ENCODE measurements around the gene CERS6. TPM values are rescaled to one million over a fixed set of nuclear protein-coding genes. Genes with fewer than 3 reads are reported as not detected.

Gene CERS6
- total RNA-seq, 2 donors from 2014 or later = 12.5 to 16.3 TPM

- no peaks in the 10 kb centered on the region for H3K4me1 ChIP-seq
- H3K4me3 ChIP-seq = no peak overlapping the region
- no peaks in the 10 kb centered on the region for H3K27me3 ChIP-seq
- intact Hi-C loops (cut with DNase I) = no loop called here
- H3K27ac ChIP-seq = no peak overlapping the region
- TF ChIP-seq CTCF (IDR thresholded peaks at IDR 0.05) = no peak
- TF ChIP-seq POLR2A (IDR thresholded peaks at IDR 0.05) = no peak
- H3K9me3 ChIP-seq = peaks cover 0 to 10% (median 0%) of the 10 kb centered on the region in 3 donors
- WGBS, 2 donors = 77 to 80% methylated on average over 2 of the region's 2 CpGs
- no peaks in the 10 kb centered on the region for H3K36me3 ChIP-seq (replicated peaks in 1 of 2; ENCODE audit: insufficient read depth in 1 of 2, low read depth in 2 of 2)
- ATAC-seq = no peak
- no peak for DNase-seq
These were observed 80.9 kb downstream of the CERS6 start for GRCh38 chr2:168536925-168537466.

GRCh38 chr2:168538133-168538532, 82.1 kb downstream of the CERS6 start:
- DNase-seq = no peak
- peaks cover 0 to 10% (median 0%) of the 10 kb centered on the region in 3 donors for H3K9me3 ChIP-seq
- no peaks in the 10 kb centered on the region for H3K36me3 ChIP-seq (replicated peaks in 1 of 2; ENCODE audit: insufficient read depth in 1 of 2, low read depth in 2 of 2)
- no peaks in the 10 kb centered on the region for H3K27me3 ChIP-seq
- no peak overlapping the region for H3K27ac ChIP-seq
- ATAC-seq = no peak
- no peaks in the 10 kb centered on the region for H3K4me1 ChIP-seq
- no peak overlapping the region for H3K4me3 ChIP-seq
- intact Hi-C loops (cut with DNase I) = no loop called here
- no peak for TF ChIP-seq CTCF (IDR thresholded peaks at IDR 0.05)
- TF ChIP-seq POLR2A (IDR thresholded peaks at IDR 0.05) = no peak
- WGBS, 2 donors = 86 to 97% methylated on average over 1 of the region's 1 CpG

GRCh38 chr2:168538534-168538933, 82.5 kb downstream of the CERS6 start:
- no peak for TF ChIP-seq CTCF (IDR thresholded peaks at IDR 0.05)
- TF ChIP-seq POLR2A (IDR thresholded peaks at IDR 0.05) = no peak
- ATAC-seq = no peak

GRCh38 chr2:168539945-168540344, 83.9 kb downstream of the CERS6 start:
- TF ChIP-seq CTCF (IDR thresholded peaks at IDR 0.05) = no peak
- Histone ChIP-seq H3K4me3 (no peak overlapping the region), H3K9me3 (peaks cover 0 to 10% (median 0%) of the 10 kb centered on the region in 3 donors), H3K36me3 (replicated peaks in 1 of 2; ENCODE audit: insufficient read depth in 1 of 2, low read depth in 2 of 2) (no peaks in the 10 kb centered on the region), H3K4me1 (no peaks in the 10 kb centered on the region), H3K27me3 (no peaks in the 10 kb centered on the region), H3K27ac (no peak overlapping the region)
- DNase-seq (no peak), ATAC-seq (no peak)
- intact Hi-C loops (cut with DNase I) = no loop called here
- 95 to 96% methylated on average over 1 of the region's 1 CpG for WGBS, 2 donors

More at GRCh38 chr2:168538534-168538933, 82.5 kb downstream of the CERS6 start:
- H3K4me1 ChIP-seq = no peaks in the 10 kb centered on the region
- no peaks in the 10 kb centered on the region for H3K27me3 ChIP-seq
- no peak overlapping the region for H3K4me3 ChIP-seq
- peaks cover 0 to 10% (median 0%) of the 10 kb centered on the region in 3 donors for H3K9me3 ChIP-seq
- DNase-seq = no peak
- no peak overlapping the region for H3K27ac ChIP-seq
- 90 to 93% methylated on average over 2 of the region's 2 CpGs for WGBS, 2 donors
- H3K36me3 ChIP-seq (replicated peaks in 1 of 2; ENCODE audit: insufficient read depth in 1 of 2, low read depth in 2 of 2) = no peaks in the 10 kb centered on the region
- intact Hi-C loops (cut with DNase I) = no loop called here

GRCh38 chr2:168541858-168542257, 85.8 kb downstream of the CERS6 start:
- intact Hi-C loops (cut with DNase I) = no loop called here

More at GRCh38 chr2:168541858-168542257, 85.8 kb downstream of the CERS6 start:
- no peak overlapping the region for H3K4me3 ChIP-seq
- no peak for TF ChIP-seq CTCF (IDR thresholded peaks at IDR 0.05)
- no peak for TF ChIP-seq POLR2A (IDR thresholded peaks at IDR 0.05)
- peaks cover 0 to 10% (median 0%) of the 10 kb centered on the region in 3 donors for H3K9me3 ChIP-seq
- no peak for ATAC-seq
- no peak for DNase-seq
- H3K36me3 ChIP-seq (replicated peaks in 1 of 2; ENCODE audit: insufficient read depth in 1 of 2, low read depth in 2 of 2) = no peaks in the 10 kb centered on the region
- WGBS, 2 donors = 43% methylated on average over 1 of the region's 1 CpG
- H3K27me3 ChIP-seq = no peaks in the 10 kb centered on the region
- H3K27ac ChIP-seq = no peak overlapping the region
- no peaks in the 10 kb centered on the region for H3K4me1 ChIP-seq

Data from body of pancreas (tissue), 4 donors.